Measurements from ENCODE around the gene PDLIM1.

DNA sequence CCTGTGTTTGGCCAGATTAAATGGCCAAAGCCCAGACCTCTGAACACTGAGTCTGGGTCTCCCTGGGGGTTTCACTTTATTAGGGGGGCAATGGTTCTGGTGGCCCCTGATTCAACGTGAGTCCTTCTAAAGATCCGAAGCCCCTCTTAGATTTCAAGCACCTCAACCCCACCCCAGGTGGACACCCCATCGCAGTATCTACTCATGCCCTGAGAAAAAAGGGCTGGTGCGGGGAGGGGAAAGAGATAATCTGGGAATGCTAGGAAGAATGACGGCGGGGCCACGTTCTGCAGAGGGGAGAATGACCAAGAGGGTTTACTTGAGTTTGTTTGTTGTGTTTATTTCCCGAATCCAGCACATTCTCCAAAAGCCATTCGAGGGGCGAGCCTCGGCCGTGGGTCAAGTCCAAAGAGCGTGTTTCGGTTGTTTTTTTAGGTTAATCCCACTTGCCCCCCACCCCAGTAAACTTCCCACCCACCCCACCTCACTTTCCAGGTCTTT lies 832 bp downstream of the PDLIM1 start:
- TF ChIP-seq, protein P1, sequence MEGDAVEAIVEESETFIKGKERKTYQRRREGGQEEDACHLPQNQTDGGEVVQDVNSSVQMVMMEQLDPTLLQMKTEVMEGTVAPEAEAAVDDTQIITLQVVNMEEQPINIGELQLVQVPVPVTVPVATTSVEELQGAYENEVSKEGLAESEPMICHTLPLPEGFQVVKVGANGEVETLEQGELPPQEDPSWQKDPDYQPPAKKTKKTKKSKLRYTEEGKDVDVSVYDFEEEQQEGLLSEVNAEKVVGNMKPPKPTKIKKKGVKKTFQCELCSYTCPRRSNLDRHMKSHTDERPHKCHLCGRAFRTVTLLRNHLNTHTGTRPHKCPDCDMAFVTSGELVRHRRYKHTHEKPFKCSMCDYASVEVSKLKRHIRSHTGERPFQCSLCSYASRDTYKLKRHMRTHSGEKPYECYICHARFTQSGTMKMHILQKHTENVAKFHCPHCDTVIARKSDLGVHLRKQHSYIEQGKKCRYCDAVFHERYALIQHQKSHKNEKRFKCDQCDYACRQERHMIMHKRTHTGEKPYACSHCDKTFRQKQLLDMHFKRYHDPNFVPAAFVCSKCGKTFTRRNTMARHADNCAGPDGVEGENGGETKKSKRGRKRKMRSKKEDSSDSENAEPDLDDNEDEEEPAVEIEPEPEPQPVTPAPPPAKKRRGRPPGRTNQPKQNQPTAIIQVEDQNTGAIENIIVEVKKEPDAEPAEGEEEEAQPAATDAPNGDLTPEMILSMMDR (IDR thresholded peaks at IDR 0.05): no peak
- TF ChIP-seq POLR2A (IDR thresholded peaks at IDR 0.05): no peak

Measured in adrenal gland (tissue), 5 donors.